NCI-H2107 (cell line): ENCODE data around the gene ZMYND8.
A peak's percentile ranks its signal among the peaks of the same experiment; 100 is the strongest.

Source experiments
- DNase-seq: peaks from one replicate; lab custom pipeline; 2025; lab: John Stamatoyannopoulos, UW

The ZMYND8 gene

DNA sequence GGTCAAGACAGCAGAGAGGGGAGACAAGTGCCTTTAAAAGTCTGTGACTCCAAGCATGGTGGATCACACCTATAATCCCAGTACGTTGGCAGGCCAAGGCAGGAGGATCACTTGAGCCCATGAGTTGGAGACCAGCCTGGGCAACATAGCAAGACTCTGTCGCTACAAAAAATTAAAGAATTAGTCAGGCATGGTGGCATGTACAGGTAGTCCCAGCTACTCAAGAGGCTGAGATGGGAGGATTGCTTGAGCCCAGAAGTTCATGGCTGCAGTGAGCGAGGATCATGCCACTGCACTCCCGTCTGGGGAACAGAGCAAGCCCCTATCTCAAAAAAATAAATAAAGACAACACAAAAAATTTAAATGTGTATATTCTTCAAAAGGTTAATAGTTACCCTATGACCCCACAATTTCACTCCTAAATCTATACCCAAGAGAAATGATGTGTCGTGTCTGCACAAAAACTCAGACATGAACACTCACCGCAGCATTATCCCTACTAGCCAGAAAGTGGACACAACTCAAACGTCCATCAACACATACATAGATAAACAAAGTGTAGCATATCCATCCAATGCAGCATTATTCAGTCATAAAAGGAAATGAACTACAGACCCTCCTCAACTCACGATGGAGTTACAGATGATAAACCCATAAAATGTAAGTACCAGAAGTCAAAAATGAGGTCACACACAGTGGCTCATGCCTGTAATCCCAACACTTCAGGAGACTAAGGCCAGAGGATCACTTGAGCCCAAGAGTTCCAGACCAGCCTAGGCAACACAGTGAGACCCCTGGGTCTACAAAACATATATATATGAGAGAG, 23.9 kb downstream of the ZMYND8 start:
- DNase-seq, result no peak

GRCh38 chr20:47330933-47331708, 25.4 kb downstream of the ZMYND8 start:
- DNase-seq, result no peak

- DNase-seq, result no peak
These were observed 26.4 kb downstream of the ZMYND8 start for GRCh38 chr20:47330071-47330470.

- no peak for DNase-seq
These were observed 28.4 kb downstream of the ZMYND8 start for GRCh38 chr20:47328129-47328528.

DNA sequence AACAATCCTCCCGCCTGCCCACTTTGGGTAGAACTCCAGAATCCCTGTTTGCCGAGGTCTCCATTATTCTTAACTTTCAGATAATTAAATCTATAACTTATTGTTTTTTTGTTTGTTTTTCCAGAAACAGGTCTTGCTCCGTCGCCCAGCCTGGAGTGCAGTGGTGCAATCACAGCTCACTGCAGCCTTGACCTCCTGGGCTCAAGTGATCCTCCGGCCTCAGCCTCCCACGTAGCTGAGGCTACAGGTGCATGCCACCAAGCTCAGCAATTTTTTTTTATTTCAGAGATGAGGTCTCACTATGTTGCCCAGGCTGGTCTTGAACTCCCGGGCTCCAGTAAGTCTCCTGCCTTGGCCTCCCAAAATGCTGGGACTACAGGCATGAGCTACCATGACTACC, 28.8 kb downstream of the ZMYND8 start:
- no peak for DNase-seq

GRCh38 chr20:47326658-47327268, 29.7 kb downstream of the ZMYND8 start:
- no peak for DNase-seq

- DNase-seq, result no peak
These were observed 31.3 kb downstream of the ZMYND8 start for GRCh38 chr20:47325242-47325641.

DNA sequence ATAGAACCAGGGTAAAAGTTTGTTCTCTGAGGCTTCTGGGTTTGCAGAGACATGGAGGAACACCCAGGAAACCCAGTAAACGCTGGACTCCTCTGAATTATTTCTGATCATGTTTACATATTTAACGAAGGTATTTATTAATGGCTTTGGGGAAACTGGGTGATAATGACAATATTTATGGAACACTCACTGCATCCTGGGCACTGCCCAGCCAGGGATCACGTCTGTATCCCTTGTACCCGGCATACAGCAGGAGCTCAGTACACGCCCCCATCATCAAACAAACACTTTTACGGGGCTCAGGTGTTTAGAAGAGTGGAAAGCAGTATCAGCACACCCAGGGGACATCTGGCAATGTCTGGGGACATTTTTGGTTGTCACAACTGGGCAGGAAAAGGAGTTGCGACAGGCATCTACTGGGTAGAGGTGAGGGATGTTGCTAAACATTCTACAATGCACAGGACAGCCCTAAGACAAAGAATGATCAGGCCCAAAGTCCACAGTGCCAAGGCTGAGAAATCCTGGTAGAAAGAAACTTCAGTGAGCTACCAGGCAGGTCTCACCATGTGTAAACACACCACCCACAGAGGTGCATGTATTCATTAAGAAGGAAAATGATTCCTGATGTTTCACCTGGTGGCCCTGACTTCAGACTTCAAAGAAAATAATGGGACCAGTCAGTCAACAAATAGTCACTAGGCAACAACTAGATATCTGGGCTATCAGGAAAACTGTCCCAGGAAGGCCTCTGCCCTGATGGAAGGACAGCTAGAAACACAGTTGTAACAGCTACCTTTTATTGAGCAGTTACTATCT, 35.3 kb downstream of the ZMYND8 start:
- no peak for DNase-seq

GRCh38 chr20:47319517-47320252, 36.8 kb downstream of the ZMYND8 start:
- peak; percentile 32 for DNase-seq

- no peak for DNase-seq
These were observed 37.6 kb downstream of the ZMYND8 start for GRCh38 chr20:47318586-47319516.

- DNase-seq, result no peak
These were observed 38.4 kb downstream of the ZMYND8 start for GRCh38 chr20:47318027-47318585.

- DNase-seq, result peak; percentile 53
These were observed 39.2 kb downstream of the ZMYND8 start for GRCh38 chr20:47317127-47317895.

- DNase-seq, result no peak
These were observed 39.7 kb downstream of the ZMYND8 start for GRCh38 chr20:47316776-47317126.

DNA sequence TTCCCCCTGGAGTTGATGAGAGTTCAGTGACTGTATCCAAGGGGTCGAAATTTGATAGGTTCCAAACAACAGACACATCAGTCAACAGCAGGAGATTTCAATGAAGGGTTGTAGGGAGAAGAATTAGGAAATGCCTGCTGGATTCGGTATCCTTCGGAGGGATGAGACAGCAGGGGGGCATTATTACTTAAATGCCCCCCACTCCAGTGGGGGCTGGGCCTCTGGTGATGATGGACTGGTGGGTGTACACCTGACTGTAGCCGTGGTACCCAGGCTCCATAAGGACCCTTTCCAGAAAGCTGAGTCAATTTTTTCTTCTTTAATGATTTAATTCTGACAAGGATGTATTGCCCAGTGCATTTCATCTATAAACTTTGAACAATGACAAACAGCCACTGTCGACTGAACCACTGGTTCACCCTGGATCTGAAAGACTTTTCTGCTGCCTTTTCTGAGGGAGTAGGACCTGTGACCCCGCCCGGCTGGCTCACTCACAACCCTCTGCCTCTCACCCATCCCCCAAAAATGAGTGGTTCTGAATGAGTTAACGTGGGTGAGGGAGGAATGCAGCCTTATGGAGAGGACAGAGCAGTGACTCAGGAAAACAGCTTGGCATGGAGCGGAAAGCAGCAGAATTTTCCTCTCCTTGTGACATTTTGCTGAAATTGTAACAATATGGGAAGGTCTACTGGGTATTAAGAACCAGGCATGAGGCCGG, 41.0 kb downstream of the ZMYND8 start:
- no peak for DNase-seq

DNA sequence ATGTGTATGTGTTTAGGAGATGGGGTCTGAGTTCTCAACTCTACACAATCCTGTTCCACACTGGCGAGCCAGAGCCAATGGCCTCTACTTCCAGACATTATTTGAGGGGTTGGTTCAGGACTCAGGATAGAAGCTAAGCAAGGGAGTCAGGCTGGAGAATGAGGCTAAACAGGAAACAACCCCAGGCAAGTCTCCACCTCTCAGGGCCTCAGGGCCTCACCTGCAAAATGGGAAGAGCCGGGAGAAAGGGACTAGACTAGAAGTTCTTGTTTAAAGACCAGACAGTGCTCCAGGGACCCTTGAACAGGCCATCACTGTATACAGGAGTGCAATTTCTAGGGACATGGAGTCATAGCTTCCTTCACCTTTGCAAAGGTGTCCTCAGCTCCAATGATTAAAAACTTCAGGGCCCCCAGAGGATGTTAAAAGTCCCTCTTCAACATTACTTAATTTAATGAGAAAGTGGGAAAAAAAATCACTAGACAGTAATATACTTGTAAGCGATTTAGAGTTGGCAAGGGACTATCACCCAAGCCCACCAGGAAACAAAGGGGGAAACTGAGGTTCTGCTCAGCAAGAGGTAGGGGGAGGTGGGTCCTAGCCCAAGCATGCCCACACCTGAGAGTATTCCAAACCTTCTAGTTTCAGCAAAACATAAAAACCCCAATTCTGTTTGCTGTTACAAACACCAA, 41.7 kb downstream of the ZMYND8 start:
- DNase-seq, result no peak

DNA sequence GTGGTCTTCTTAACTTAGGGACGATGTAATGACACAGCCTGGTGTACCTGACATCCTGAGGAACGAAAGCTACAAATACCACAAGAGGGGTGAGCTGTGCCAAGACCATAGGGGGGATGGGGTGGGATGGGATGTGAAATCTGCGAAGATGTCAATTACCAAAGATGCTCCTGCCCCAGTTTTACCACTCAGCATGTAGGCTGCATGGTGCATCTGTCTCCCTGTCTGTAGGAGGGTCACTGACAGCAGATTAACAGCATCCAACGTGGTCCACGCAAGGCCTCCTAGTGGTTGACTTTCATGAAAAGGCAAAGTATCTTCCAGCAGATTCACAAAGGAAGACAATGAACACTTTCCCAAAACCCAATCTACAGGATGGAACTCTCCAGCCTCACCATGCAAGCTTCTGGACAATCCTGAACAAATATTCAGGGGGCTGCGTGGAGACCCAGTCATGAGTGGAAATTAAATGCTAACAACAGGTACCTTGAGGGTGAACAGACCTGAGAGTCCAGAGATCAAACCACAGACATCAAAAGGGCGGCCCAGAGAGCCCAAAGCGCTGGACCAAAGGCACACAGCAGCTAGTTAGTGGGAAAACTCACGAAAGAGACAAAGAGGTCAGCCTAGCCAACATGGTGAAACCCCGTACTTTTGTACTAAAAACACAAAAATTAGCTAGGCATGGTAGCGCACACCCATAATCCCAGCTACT, 44.4 kb downstream of the ZMYND8 start:
- DNase-seq, result no peak

GRCh38 chr20:47311211-47311610, 45.3 kb downstream of the ZMYND8 start:
- no peak for DNase-seq
